Neural progenitor cell (in vitro differentiated cells): ENCODE results near the gene KMT5B. TPM values are rescaled to one million over a fixed set of nuclear protein-coding genes. Genes with fewer than 3 reads are reported as not detected.

Experiments used
- DNase-seq: peaks from one replicate; pipeline ENCODE4 v3.0.0-alpha.2; 2016; ENCODE audit warnings: low spot score
- H2AFZ ChIP-seq: fragments of 200-600 bp; sonication (generic); replicated peaks from 2 replicates; pipeline ENCODE4 v1.6.1; 2016; ENCODE audit warnings: antibody characterized with exemption
- H3F3A ChIP-seq: fragments of 200-600 bp; sonication (generic); 2 replicates; pipeline ENCODE4 v1.6.1; 2016; ENCODE audit warnings: antibody characterized with exemption, low read depth
- H3K27ac ChIP-seq: fragments of 200-600 bp; sonication (generic); 2 replicates; pipeline ENCODE4 v1.5.1; 2016; ENCODE audit warnings: mild to moderate bottlenecking
- H3K27me3 ChIP-seq: fragments of 200-600 bp; sonication (generic); 2 replicates; pipeline ENCODE4 v1.6.1; 2016; ENCODE audit warnings: mild to moderate bottlenecking, moderate library complexity
- H3K36me3 ChIP-seq: fragments of 200-600 bp; sonication (generic); 2 replicates; pipeline ENCODE4 v1.5.1; 2016
- H3K4me1 ChIP-seq: fragments of 200-600 bp; sonication (generic); 2 replicates; pipeline ENCODE4 v1.6.1; 2016; ENCODE audit warnings: mixed run types
- H3K4me2 ChIP-seq: fragments of 200-600 bp; sonication (generic); 2 replicates; pipeline ENCODE4 v1.6.1; 2016
- H3K4me3 ChIP-seq: fragments of 200-600 bp; sonication (generic); 2 replicates; pipeline ENCODE4 v1.5.1; 2016
- H3K79me2 ChIP-seq: fragments of 200-600 bp; sonication (generic); 2 replicates; pipeline ENCODE4 v1.6.1; 2016; ENCODE audit warnings: low read depth
- H3K9ac ChIP-seq: fragments of 200-600 bp; sonication (generic); 2 replicates; pipeline ENCODE4 v1.6.1; 2016
- H3K9me3 ChIP-seq: fragments of 200-600 bp; sonication (generic); 2 replicates; pipeline ENCODE4 v1.5.1; 2016; ENCODE audit warnings: low read depth
- H4K20me1 ChIP-seq: fragments of 200-600 bp; sonication (generic); 2 replicates; pipeline ENCODE4 v1.6.1; 2016; ENCODE audit warnings: low read depth
- H3K27ac Mint-ChIP-seq: 3 replicates; pipeline ENCODE4 v1.8.0; 2021; ENCODE audit warnings: mixed read lengths
- H3K27me3 Mint-ChIP-seq: 2 replicates; pipeline ENCODE4 v1.8.0; 2022; ENCODE audit warnings: low read depth, mild to moderate bottlenecking, inconsistent platforms, moderate library complexity, mixed read lengths; ENCODE audit not compliant: insufficient read depth
- H3K36me3 Mint-ChIP-seq: 3 replicates; pipeline ENCODE4 v1.8.0; 2021; ENCODE audit warnings: mixed read lengths
- H3K4me1 Mint-ChIP-seq: 3 replicates; pipeline ENCODE4 v1.8.0; 2021; ENCODE audit warnings: mixed read lengths
- H3K4me3 Mint-ChIP-seq: 3 replicates; pipeline ENCODE4 v1.8.0; 2021; ENCODE audit warnings: mild to moderate bottlenecking, moderate library complexity, mixed read lengths
- H3K9me3 Mint-ChIP-seq: 3 replicates; pipeline ENCODE4 v1.8.0; 2020; ENCODE audit warnings: mixed read lengths
- EZH2 ChIP-seq: fragments of 200-600 bp; sonication (generic); IDR thresholded peaks from 2 replicates; pipeline ENCODE4 v1.6.1; 2017; ENCODE audit warnings: antibody characterized with exemption, mild to moderate bottlenecking, moderate library complexity
- EZH2phosphoT487 ChIP-seq: fragments of 200-600 bp; sonication (generic); IDR thresholded peaks from 2 replicates; pipeline ENCODE4 v1.6.1; 2017; ENCODE audit warnings: antibody characterized with exemption
- total RNA-seq: library from RNA; depleted of rRNA; stranded (reverse); fragments of >200 nt; gene quantifications from 2 replicates; pipeline ENCODE4 v1.2.3, GENCODE V29; 2015; ENCODE audit warnings: low replicate concordance
- TF ChIP-seq, protein P1 (sequence below): fragments of 200-600 bp; sonication (generic); IDR thresholded peaks from 2 replicates; pipeline ENCODE4 v1.5.1; 2017; ENCODE audit warnings: antibody characterized with exemption, mild to moderate bottlenecking

The KMT5B gene
- total RNA-seq, 1 donor from 2014 or later, result 62.4 TPM

DNA sequence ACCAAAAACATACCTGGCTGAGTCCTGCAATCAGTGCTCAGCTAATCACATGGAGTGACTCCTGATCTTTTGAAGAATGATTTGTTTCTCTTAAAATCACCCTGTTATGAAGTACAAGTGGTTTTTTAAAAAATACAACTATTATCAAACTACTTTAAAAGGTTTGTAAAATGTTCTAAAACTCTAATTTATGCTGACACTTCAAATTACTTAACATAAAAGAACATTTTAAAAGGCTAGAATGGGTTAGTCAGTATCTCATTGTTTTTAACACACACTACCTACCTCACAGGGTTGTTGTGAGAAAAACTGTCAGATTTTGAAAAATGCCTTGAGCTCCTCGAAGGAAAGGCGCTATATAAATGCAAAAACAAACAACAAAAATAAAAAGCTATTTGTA, 33.2 kb downstream of the KMT5B start:
- H3K9ac ChIP-seq, result no peak overlapping the region
- no peak overlapping the region for H3K4me3 ChIP-seq
- DNase-seq, result no peak
- H3F3A ChIP-seq, result no peaks in the 10 kb centered on the region
- H2AFZ ChIP-seq, result no peak overlapping the region
- Mint-ChIP-seq H3K9me3 (no peaks in the 10 kb centered on the region), H3K27me3 (no peaks in the 10 kb centered on the region), H3K4me3 (no peak overlapping the region), H3K4me1 (no peaks in the 10 kb centered on the region), H3K36me3 (peaks cover 25% of the 10 kb centered on the region), H3K27ac (no peak overlapping the region)
- no peak overlapping the region for H3K27ac ChIP-seq
- no peaks in the 10 kb centered on the region for H3K4me1 ChIP-seq
- H3K36me3 ChIP-seq, result peaks cover 18% of the 10 kb centered on the region
- TF ChIP-seq, protein P1, sequence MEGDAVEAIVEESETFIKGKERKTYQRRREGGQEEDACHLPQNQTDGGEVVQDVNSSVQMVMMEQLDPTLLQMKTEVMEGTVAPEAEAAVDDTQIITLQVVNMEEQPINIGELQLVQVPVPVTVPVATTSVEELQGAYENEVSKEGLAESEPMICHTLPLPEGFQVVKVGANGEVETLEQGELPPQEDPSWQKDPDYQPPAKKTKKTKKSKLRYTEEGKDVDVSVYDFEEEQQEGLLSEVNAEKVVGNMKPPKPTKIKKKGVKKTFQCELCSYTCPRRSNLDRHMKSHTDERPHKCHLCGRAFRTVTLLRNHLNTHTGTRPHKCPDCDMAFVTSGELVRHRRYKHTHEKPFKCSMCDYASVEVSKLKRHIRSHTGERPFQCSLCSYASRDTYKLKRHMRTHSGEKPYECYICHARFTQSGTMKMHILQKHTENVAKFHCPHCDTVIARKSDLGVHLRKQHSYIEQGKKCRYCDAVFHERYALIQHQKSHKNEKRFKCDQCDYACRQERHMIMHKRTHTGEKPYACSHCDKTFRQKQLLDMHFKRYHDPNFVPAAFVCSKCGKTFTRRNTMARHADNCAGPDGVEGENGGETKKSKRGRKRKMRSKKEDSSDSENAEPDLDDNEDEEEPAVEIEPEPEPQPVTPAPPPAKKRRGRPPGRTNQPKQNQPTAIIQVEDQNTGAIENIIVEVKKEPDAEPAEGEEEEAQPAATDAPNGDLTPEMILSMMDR, result no peak
- TF ChIP-seq EZH2phosphoT487, result no peak
- TF ChIP-seq EZH2, result no peak
- H3K27me3 ChIP-seq, result no peaks in the 10 kb centered on the region
- no peaks in the 10 kb centered on the region for H3K79me2 ChIP-seq
- H3K9me3 ChIP-seq, result no peaks in the 10 kb centered on the region
- no peak overlapping the region for H3K4me2 ChIP-seq
- no peaks in the 10 kb centered on the region for H4K20me1 ChIP-seq

DNA sequence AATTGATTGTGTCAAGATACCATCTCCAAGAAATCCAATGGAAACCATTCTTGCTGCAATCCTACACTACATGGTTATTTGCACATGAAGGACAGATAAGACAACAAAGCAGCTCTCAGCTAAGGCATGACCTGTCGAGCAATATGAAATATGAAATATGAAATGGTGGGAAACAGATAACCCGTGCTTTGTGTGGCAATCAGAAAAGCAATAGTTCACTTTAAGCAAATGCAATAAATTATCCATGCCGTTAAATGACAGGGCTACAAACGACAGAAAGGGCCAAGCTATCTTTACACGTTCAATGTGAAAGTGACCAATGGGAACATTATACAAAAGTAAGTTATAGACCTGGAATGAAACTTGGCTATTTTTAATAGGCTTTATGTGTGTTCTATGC, 35.2 kb downstream of the KMT5B start:
- Histone ChIP-seq H3K27me3 (no peaks in the 10 kb centered on the region), H3F3A (no peaks in the 10 kb centered on the region), H3K4me2 (no peak overlapping the region), H3K9ac (no peak overlapping the region), H3K4me3 (no peak overlapping the region), H3K4me1 (no peaks in the 10 kb centered on the region), H2AFZ (no peak overlapping the region), H3K79me2 (no peaks in the 10 kb centered on the region), H3K36me3 (peaks cover 24% of the 10 kb centered on the region), H3K9me3 (no peaks in the 10 kb centered on the region), H3K27ac (no peak overlapping the region), H4K20me1 (no peaks in the 10 kb centered on the region)
- no peaks in the 10 kb centered on the region for H3K27me3 Mint-ChIP-seq
- no peaks in the 10 kb centered on the region for H3K4me1 Mint-ChIP-seq
- peaks cover 26% of the 10 kb centered on the region for H3K36me3 Mint-ChIP-seq
- no peaks in the 10 kb centered on the region for H3K9me3 Mint-ChIP-seq
- no peak for TF ChIP-seq EZH2phosphoT487
- no peak for TF ChIP-seq EZH2
- TF ChIP-seq, protein P1, result no peak
- DNase-seq, result no peak
- H3K4me3 Mint-ChIP-seq, result no peak overlapping the region
- no peak overlapping the region for H3K27ac Mint-ChIP-seq

DNA sequence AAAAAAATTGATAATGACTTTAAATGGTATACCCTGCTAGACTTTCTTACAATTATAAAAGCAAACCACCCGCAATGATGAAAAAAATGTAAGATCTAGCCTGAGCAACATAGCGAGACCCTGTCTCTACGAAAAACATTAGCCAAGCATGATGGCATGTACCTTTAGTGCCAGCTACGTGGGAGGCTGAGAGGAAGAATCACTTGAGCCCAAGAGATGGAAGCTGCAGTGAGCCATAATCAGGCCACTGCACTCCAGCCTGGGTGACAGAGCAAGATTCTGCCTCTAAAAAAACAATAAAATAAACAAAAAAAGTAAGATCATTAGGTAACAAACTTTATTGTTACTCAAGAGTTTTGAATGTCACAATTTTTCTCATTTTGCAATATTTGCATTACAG, 39.2 kb downstream of the KMT5B start:
- Mint-ChIP-seq H3K4me1 (no peaks in the 10 kb centered on the region), H3K27ac (no peak overlapping the region), H3K36me3 (peaks cover 42% of the 10 kb centered on the region), H3K27me3 (no peaks in the 10 kb centered on the region), H3K4me3 (no peak overlapping the region), H3K9me3 (no peaks in the 10 kb centered on the region)
- Histone ChIP-seq H3K4me1 (no peaks in the 10 kb centered on the region), H3K27me3 (no peaks in the 10 kb centered on the region), H3K9me3 (no peaks in the 10 kb centered on the region), H3K27ac (no peak overlapping the region), H3K9ac (no peak overlapping the region), H3K4me2 (no peak overlapping the region), H3F3A (no peaks in the 10 kb centered on the region), H3K79me2 (no peaks in the 10 kb centered on the region), H3K36me3 (peaks cover 27% of the 10 kb centered on the region), H4K20me1 (no peaks in the 10 kb centered on the region), H3K4me3 (no peak overlapping the region), H2AFZ (no peak overlapping the region)
- TF ChIP-seq EZH2 (no peak), EZH2phosphoT487 (no peak)
- TF ChIP-seq, protein P1, result no peak
- DNase-seq, result no peak
